Measurements from ENCODE around the gene TLNRD1. TPM values are rescaled to one million over a fixed set of nuclear protein-coding genes. Genes with fewer than 3 reads are reported as not detected.

TLNRD1 gene
- total RNA-seq, 1 donor from 2014 or later, result 27.8 TPM

DNA sequence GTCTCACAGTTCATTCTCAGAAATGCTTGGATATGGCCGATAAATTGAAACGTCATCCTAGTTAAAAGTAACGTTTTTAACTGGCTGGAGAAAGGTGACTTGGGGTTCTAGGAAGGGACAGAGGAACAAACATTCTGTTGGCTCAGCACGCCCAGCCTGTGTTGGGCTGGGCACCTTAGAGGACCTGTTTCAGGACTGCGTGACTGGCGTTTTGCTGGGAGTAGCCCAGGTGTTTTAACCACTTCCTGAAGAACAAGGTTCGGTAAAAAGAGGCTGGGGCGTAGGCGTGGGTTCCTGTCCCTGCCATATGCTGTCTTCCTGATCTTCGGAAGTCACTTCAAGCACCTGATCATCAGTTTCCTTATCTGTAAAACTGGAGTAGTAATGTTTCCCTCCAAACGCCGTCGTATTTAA, 1.1 kb upstream of the TLNRD1 start:
- DNase-seq, result no peak
- TF ChIP-seq, protein P1, sequence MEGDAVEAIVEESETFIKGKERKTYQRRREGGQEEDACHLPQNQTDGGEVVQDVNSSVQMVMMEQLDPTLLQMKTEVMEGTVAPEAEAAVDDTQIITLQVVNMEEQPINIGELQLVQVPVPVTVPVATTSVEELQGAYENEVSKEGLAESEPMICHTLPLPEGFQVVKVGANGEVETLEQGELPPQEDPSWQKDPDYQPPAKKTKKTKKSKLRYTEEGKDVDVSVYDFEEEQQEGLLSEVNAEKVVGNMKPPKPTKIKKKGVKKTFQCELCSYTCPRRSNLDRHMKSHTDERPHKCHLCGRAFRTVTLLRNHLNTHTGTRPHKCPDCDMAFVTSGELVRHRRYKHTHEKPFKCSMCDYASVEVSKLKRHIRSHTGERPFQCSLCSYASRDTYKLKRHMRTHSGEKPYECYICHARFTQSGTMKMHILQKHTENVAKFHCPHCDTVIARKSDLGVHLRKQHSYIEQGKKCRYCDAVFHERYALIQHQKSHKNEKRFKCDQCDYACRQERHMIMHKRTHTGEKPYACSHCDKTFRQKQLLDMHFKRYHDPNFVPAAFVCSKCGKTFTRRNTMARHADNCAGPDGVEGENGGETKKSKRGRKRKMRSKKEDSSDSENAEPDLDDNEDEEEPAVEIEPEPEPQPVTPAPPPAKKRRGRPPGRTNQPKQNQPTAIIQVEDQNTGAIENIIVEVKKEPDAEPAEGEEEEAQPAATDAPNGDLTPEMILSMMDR (IDR thresholded peaks at IDR 0.05), result no peak
- Histone ChIP-seq H3K9me3 (no peaks in the 10 kb centered on the region), H3K4me3 (peak overlapping the region; percentile 90), H3K4me1 (peaks cover 26% of the 10 kb centered on the region), H3K36me3 (peaks cover 20% of the 10 kb centered on the region), H3K27me3 (no peaks in the 10 kb centered on the region), H3K27ac (peak overlapping the region; percentile 98)
- ATAC-seq, result peak; percentile 1
- intact Hi-C loops (cut with DNase I), result loop anchor here (10.0 kb wide), 1 partner anchor 265 kb away; no protein-coding TSS in a partner anchor

DNA sequence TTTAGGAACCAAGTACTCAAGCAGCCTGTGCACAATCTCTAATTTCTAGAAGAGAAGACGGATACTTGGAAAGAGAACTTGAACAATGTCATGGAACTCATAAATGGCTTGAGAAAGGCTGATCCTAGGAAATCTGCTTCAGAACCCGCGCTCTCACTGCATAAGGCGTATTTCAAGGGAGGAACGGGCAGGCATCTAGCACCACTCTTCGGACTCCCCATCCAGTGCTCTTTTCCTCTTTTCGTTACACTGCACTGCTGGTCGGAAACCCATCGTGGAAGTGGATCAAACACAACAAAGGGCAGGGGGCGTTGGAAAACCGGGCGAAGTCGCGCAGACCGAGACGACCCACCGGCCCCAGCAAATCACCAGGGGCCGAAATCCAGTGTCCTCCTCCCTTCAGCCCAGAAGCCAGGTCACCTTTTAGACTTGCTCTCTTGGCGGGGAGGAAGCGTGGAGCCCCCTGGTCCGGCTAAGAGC, 539 bp upstream of the TLNRD1 start:
- Histone ChIP-seq H3K4me3 (peak overlapping the region; percentile 90), H3K4me1 (peaks cover 31% of the 10 kb centered on the region), H3K9me3 (no peaks in the 10 kb centered on the region), H3K27ac (peak overlapping the region; percentile 98), H3K36me3 (peaks cover 20% of the 10 kb centered on the region), H3K27me3 (no peaks in the 10 kb centered on the region)
- intact Hi-C loops (cut with DNase I), result no loop called here
- ATAC-seq (no peak), DNase-seq (no peak)
- TF ChIP-seq, protein P1 (IDR thresholded peaks at IDR 0.05), result no peak

DNA sequence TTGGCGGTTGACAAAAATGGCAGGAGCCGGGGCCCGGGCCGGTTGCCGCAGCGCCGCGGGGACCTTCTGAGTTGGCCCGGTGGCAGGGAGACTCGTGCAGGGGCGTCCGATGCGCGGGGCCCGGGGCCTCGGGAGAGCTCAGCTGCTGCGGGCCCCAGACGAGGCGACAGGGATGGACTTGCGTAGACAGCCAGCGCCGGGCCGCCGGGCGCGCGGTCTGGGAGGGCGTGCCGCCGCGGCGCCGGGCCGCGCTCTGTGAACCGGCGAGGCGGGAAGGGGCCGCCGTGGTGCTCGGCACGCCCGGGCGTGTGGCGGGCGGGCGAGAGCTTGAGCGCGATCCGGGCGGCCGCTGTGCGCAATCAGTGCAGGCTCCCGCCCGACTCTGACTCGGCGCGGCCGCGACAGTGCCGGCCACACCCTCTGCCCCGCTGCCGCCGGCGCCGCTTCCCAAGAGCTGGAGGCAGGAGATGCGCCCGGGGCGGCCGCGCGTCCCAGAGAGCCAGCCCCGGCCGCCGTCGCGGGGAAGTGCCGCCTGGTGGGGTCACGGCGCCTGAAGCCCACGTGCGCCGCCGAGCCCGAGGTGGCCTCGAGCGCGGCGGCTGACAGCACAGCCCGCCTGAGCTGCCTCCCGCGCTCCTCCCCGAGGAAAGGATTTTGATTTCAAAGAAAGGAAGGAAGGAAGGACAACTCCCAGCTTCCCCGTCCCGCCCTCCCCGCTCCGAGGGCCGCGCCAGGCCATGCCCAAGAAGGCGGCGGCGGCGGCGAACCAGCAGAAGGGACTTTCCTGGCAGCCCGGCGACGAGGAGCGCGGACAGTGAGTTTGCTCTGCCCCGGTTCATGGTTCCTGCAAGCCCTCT, 657 bp downstream of the TLNRD1 start:
- Histone ChIP-seq H3K36me3 (peaks cover 20% of the 10 kb centered on the region), H3K4me3 (peak overlapping the region; percentile 90), H3K27ac (peak overlapping the region; percentile 98), H3K27me3 (no peaks in the 10 kb centered on the region), H3K4me1 (peaks cover 38% of the 10 kb centered on the region), H3K9me3 (no peaks in the 10 kb centered on the region)
- DNase-seq (peak; percentile 84), ATAC-seq (peak; percentile 66)
- TF ChIP-seq, protein P1 (IDR thresholded peaks at IDR 0.05), result no peak
- intact Hi-C loops (cut with DNase I), result no loop called here

DNA sequence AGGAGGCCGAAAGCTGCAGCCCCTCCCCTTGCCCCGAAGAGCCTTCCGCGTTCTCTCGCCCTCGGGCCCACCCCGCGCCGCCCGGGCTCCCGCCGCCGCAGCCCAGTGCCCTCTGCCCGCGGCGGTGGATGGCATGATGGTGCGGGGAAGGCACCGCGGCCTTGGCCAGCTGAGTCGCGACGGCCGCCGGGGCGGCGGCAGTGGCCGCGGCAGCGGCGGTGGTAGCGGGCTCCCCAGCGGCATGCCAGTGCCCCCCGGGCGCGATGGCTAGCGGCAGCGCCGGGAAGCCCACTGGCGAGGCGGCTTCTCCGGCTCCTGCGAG, 1.2 kb downstream of the TLNRD1 start:
- TF ChIP-seq, protein P1 (IDR thresholded peaks at IDR 0.05), result no peak
- DNase-seq (no peak), ATAC-seq (no peak)
- Histone ChIP-seq H3K4me1 (peaks cover 38% of the 10 kb centered on the region), H3K27me3 (no peaks in the 10 kb centered on the region), H3K9me3 (no peaks in the 10 kb centered on the region), H3K36me3 (peaks cover 20% of the 10 kb centered on the region), H3K4me3 (peak overlapping the region; percentile 90), H3K27ac (peak overlapping the region; percentile 98)
- intact Hi-C loops (cut with DNase I), result no loop called here

DNA sequence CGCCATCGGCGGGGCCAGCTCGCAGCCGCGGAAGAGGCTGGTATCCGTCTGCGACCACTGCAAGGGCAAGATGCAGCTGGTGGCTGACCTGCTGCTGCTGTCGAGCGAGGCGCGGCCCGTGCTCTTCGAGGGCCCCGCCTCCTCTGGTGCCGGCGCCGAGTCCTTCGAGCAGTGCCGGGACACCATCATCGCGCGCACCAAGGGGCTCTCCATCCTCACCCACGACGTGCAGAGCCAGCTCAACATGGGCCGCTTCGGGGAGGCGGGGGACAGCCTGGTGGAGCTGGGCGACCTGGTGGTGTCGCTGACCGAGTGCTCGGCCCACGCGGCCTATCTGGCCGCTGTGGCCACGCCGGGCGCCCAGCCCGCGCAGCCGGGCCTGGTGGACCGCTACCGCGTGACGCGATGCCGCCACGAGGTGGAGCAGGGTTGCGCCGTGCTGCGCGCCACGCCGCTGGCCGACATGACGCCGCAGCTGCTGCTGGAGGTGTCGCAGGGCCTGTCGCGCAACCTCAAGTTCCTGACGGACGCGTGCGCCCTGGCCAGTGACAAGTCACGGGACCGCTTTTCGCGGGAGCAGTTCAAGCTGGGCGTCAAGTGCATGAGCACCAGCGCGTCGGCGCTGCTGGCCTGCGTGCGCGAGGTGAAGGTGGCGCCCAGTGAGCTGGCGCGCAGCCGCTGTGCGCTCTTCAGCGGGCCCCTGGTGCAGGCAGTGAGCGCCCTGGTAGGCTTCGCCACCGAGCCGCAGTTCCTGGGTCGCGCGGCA, 1.8 kb downstream of the TLNRD1 start:
- Histone ChIP-seq H3K4me3 (peak overlapping the region; percentile 90), H3K27me3 (no peaks in the 10 kb centered on the region), H3K9me3 (no peaks in the 10 kb centered on the region), H3K27ac (peak overlapping the region; percentile 98), H3K36me3 (peaks cover 20% of the 10 kb centered on the region), H3K4me1 (peaks cover 38% of the 10 kb centered on the region)
- ATAC-seq, result no peak
- no peak for DNase-seq
- TF ChIP-seq, protein P1 (IDR thresholded peaks at IDR 0.05), result no peak
- intact Hi-C loops (cut with DNase I), result no loop called here
